ENCODE data around the gene SCAP.
"Not testable (repeated sequence)": the region's sequence is repeated elsewhere in the genome, so short reads cannot be mapped to it uniquely, and the experiment has no call there.

SCAP gene

GRCh38 chr3:47479826-47480160 lies 4.1 kb upstream of the SCAP start:
- no peak for DNase-seq

GRCh38 chr3:47478022-47478421 lies 2.3 kb upstream of the SCAP start:
- no peak for DNase-seq

GRCh38 chr3:47476644-47477199 lies 981 bp upstream of the SCAP start:
- no peak for DNase-seq

- no peak for DNase-seq
These were observed 537 bp upstream of the SCAP start for GRCh38 chr3:47476330-47476626.

- DNase-seq = peak; percentile 11
These were observed 642 bp downstream of the SCAP start for GRCh38 chr3:47475029-47475569.

- DNase-seq = no peak
These were observed 2.4 kb downstream of the SCAP start for GRCh38 chr3:47473391-47473790.

- peak; percentile 13 for DNase-seq
These were observed 6.1 kb downstream of the SCAP start for GRCh38 chr3:47469616-47470015.

GRCh38 chr3:47468315-47468714 lies 7.4 kb downstream of the SCAP start:
- not testable (repeated sequence) for DNase-seq

GRCh38 chr3:47464588-47464987 lies 11.2 kb downstream of the SCAP start:
- no peak for DNase-seq

GRCh38 chr3:47459534-47460085 lies 16.1 kb downstream of the SCAP start:
- DNase-seq = not testable (repeated sequence)

GRCh38 chr3:47456984-47457383 lies 18.8 kb downstream of the SCAP start:
- no peak for DNase-seq

GRCh38 chr3:47455806-47456452 lies 19.8 kb downstream of the SCAP start:
- no peak for DNase-seq

- DNase-seq = no peak
These were observed 23.1 kb downstream of the SCAP start for GRCh38 chr3:47452453-47453215.

- no peak for DNase-seq
These were observed 31.6 kb downstream of the SCAP start for GRCh38 chr3:47444103-47444502.

- DNase-seq = no peak
These were observed 32.1 kb downstream of the SCAP start for GRCh38 chr3:47443611-47443995.

- DNase-seq = no peak
These were observed 33.8 kb downstream of the SCAP start for GRCh38 chr3:47441796-47442551.

- DNase-seq = no peak
These were observed 35.6 kb downstream of the SCAP start for GRCh38 chr3:47440131-47440530.

GRCh38 chr3:47436180-47436579 lies 39.6 kb downstream of the SCAP start:
- no peak for DNase-seq

- DNase-seq = no peak
These were observed 40.9 kb downstream of the SCAP start for GRCh38 chr3:47434849-47435248.

- DNase-seq = no peak
These were observed 41.9 kb downstream of the SCAP start for GRCh38 chr3:47433796-47434195.

- no peak for DNase-seq
These were observed 43.1 kb downstream of the SCAP start for GRCh38 chr3:47432673-47433072.

- DNase-seq = no peak
These were observed 44.5 kb downstream of the SCAP start for GRCh38 chr3:47431225-47431624.

- DNase-seq = no peak
These were observed 45.1 kb downstream of the SCAP start for GRCh38 chr3:47430606-47431005.
